Activated CD4-positive, alpha-beta T cell treated with anti-CD3 and anti-CD28 coated beads, Interleukin-10, Interleukin-2, amounts not matched to agents 100 ng/mL and 50 ng/mL, durations not matched to agents 16 hours and 8 hours (primary cell): ENCODE data around the gene HS1BP3.
A peak's percentile ranks its signal among the peaks of the same experiment; 100 is the strongest.

Experiments used
- DNase-seq: peaks from one replicate; pipeline ENCODE4 v3.0.0-alpha.2; 2020

Gene HS1BP3

GRCh38 chr2:20596973-20597859 lies 53.7 kb downstream of the HS1BP3 start:
- DNase-seq = no peak

- no peak for DNase-seq
These were observed 54.5 kb downstream of the HS1BP3 start for GRCh38 chr2:20596193-20596972.

GRCh38 chr2:20595439-20596192 lies 55.3 kb downstream of the HS1BP3 start:
- peak; percentile 62 for DNase-seq

- DNase-seq = no peak
These were observed 55.9 kb downstream of the HS1BP3 start for GRCh38 chr2:20594957-20595356.

GRCh38 chr2:20594048-20594750 lies 56.7 kb downstream of the HS1BP3 start:
- no peak for DNase-seq

- DNase-seq = no peak
These were observed 57.5 kb downstream of the HS1BP3 start for GRCh38 chr2:20593072-20594034.

- DNase-seq = no peak
These were observed 58.5 kb downstream of the HS1BP3 start for GRCh38 chr2:20592106-20593071.

GRCh38 chr2:20590704-20591515 lies 60.0 kb downstream of the HS1BP3 start:
- DNase-seq = no peak

GRCh38 chr2:20589975-20590703 lies 60.8 kb downstream of the HS1BP3 start:
- no peak for DNase-seq

- no peak for DNase-seq
These were observed 61.7 kb downstream of the HS1BP3 start for GRCh38 chr2:20588918-20589871.

GRCh38 chr2:20585710-20586594 lies 64.9 kb downstream of the HS1BP3 start:
- no peak for DNase-seq

- DNase-seq = no peak
These were observed 65.6 kb downstream of the HS1BP3 start for GRCh38 chr2:20585359-20585709.

- no peak for DNase-seq
These were observed 66.2 kb downstream of the HS1BP3 start for GRCh38 chr2:20584399-20585358.

- DNase-seq = no peak
These were observed 66.9 kb downstream of the HS1BP3 start for GRCh38 chr2:20584045-20584398.

GRCh38 chr2:20583425-20583881 lies 67.4 kb downstream of the HS1BP3 start:
- no peak for DNase-seq
